ENCODE data around the gene NTNG1. TPM values are rescaled to one million over a fixed set of nuclear protein-coding genes. Genes with fewer than 3 reads are reported as not detected.

NTNG1 gene
- total and polyA plus RNA-seq, 2 of the 4 experiments (the other 2 are of a cell fraction), result 1.2 to 2.3 TPM

GRCh38 chr1:107243461-107243860 lies 102.6 kb downstream of the NTNG1 start:
- intact Hi-C loops (cut with micrococcal nuclease) (no loop called here), dilution Hi-C loops (cut with HindIII; ENCODE audit: low sequenced_read_pairs, unreplicated experiment) (no loop called here), in situ Hi-C loops (cut with MboI; ENCODE audit: low sequenced_read_pairs) (no loop called here)
- no peak overlapping the region for H2BK20ac ChIP-seq (ENCODE audit: low read depth, low read length)
- DNase-seq (no peak), ATAC-seq (ENCODE audit: low read depth) (no peak)
- H3K9me3 ChIP-seq (ENCODE audit: control insufficient read depth, insufficient read depth, low read length), result no peaks in the 10 kb centered on the region
- no peaks in the 10 kb centered on the region for H3K79me1 ChIP-seq (ENCODE audit: low read depth in 1 of 2, low read length in 2 of 2)
- CTCF ChIA-PET, result no interaction called here
- no peak overlapping the region for H3K56ac ChIP-seq (ENCODE audit: extremely low read depth, insufficient read depth, low read length)
- H3K18ac ChIP-seq (ENCODE audit: low read depth, low read length), result no peak overlapping the region
- H2AK5ac ChIP-seq (ENCODE audit: low read depth, low read length), result no peak overlapping the region
- POLR2A ChIA-PET (ENCODE audit: unreplicated experiment), result no interaction called here
- no peak overlapping the region for H4K8ac ChIP-seq (ENCODE audit: low read depth in 2 of 2, low read length in 2 of 2)
- H3K9me1 ChIP-seq (ENCODE audit: insufficient read depth, low read length), result no peaks in the 10 kb centered on the region
- no peak overlapping the region for H2AFZ ChIP-seq (replicated peaks; ENCODE audit: low read length, poor library complexity)
- no peaks in the 10 kb centered on the region for H3K36me3 ChIP-seq (ENCODE audit: control insufficient read depth, insufficient read depth, low read length)
- H3K9ac ChIP-seq (ENCODE audit: low read depth, low read length), result no peak overlapping the region
- H3K23ac ChIP-seq (ENCODE audit: low read depth, low read length), result no peak overlapping the region
- no peak overlapping the region for H3K14ac ChIP-seq (replicated peaks; ENCODE audit: low read depth, low read length)
- H2BK15ac ChIP-seq (ENCODE audit: low read depth, low read length), result no peak overlapping the region
- no peak overlapping the region for H3K27ac ChIP-seq (ENCODE audit: insufficient read depth, low read length)
- H3K27me3 ChIP-seq (ENCODE audit: control insufficient read depth, insufficient read depth, low read length), result no peaks in the 10 kb centered on the region
- no peak overlapping the region for H2BK120ac ChIP-seq (ENCODE audit: low read depth, low read length)
- H2AK9ac ChIP-seq (replicated peaks; ENCODE audit: low read depth, low read length, poor library complexity), result no peak overlapping the region
- no CpG with 5 or more reads among the region's 7 CpGs for WGBS, 2 experiments (ENCODE audit: extremely low coverage in 2 of 2, insufficient read length in 1 of 2)
- no peak overlapping the region for H3K4me2 ChIP-seq (ENCODE audit: low read depth, low read length)
- no peak overlapping the region for H3K4me3 ChIP-seq (ENCODE audit: insufficient read depth, low read depth, low read length)
- no peak overlapping the region for H4K5ac ChIP-seq (ENCODE audit: low read depth, low read length)
- TF ChIP-seq CEBPB (IDR thresholded peaks at IDR 0.05; ENCODE audit: low read depth, low read length) (no peak), RFX5 (IDR thresholded peaks at IDR 0.05; ENCODE audit: low read depth, low read length) (no peak), FOS (IDR thresholded peaks at IDR 0.05; ENCODE audit: low read depth, low read length) (no peak), MAZ (IDR thresholded peaks at IDR 0.05; ENCODE audit: borderline replicate concordance, low read depth, low read length) (no peak), NFE2L2 (IDR thresholded peaks at IDR 0.05; ENCODE audit: low read depth, low read length) (no peak), SMC3 (IDR thresholded peaks at IDR 0.05; ENCODE audit: low read depth, low read length) (no peak)
- no peak overlapping the region for H2BK5ac ChIP-seq (ENCODE audit: low read depth, low read length, poor library complexity, severe bottlenecking)
- no peaks in the 10 kb centered on the region for H4K20me1 ChIP-seq (ENCODE audit: insufficient read depth, low read length)
- no TSS peak for BruUV-seq (replicated peaks)
- no peak overlapping the region for H4K91ac ChIP-seq (ENCODE audit: insufficient read depth, low read depth, low read length)
- no peak overlapping the region for H3K4ac ChIP-seq (ENCODE audit: low read depth, low read length)
- H3K4me1 ChIP-seq (ENCODE audit: control insufficient read depth, insufficient read depth, low read length), result no peaks in the 10 kb centered on the region

All from IMR-90 (cell line).